GM23338 (cell line): ENCODE data around the gene DNAH9. TPM values are rescaled to one million over a fixed set of nuclear protein-coding genes. Genes with fewer than 3 reads are reported as not detected.

Experiments
- ATAC-seq: fragments of 200-7000 bp; cut with Tn5 transposase; 3 replicates; pipeline ENCODE4 v1.9.1; 2020
- DNase-seq: peaks from one replicate; pipeline ENCODE4 v3.0.0-alpha.2; 2015; ENCODE audit warnings: low spot score
- H2AFZ ChIP-seq: fragments of 200-600 bp; sonication (generic); 2 replicates; pipeline ENCODE4 v1.8.0; 2016; ENCODE audit warnings: antibody characterized with exemption, mild to moderate bottlenecking, moderate library complexity
- H3F3A ChIP-seq: fragments of 200-600 bp; sonication (generic); replicated peaks from 2 replicates; pipeline ENCODE4 v1.8.0; 2017; ENCODE audit warnings: antibody characterized with exemption, mixed run types, low read depth
- H3K27ac ChIP-seq: fragments of 200-600 bp; sonication (generic); 2 replicates; pipeline ENCODE4 v1.6.1; 2016; ENCODE audit warnings: low read depth
- H3K27me3 ChIP-seq: fragments of 200-600 bp; sonication (generic); 2 replicates; pipeline ENCODE4 v1.8.0; 2016; ENCODE audit warnings: mild to moderate bottlenecking, mixed run types, moderate library complexity; ENCODE audit not compliant: insufficient read depth
- H3K36me3 ChIP-seq: fragments of 200-600 bp; sonication (generic); 2 replicates; pipeline ENCODE4 v1.8.0; 2016; ENCODE audit warnings: mild to moderate bottlenecking; ENCODE audit not compliant: insufficient read depth
- H3K4me1 ChIP-seq: fragments of 200-600 bp; sonication (generic); 2 replicates; pipeline ENCODE4 v1.8.0; 2016; ENCODE audit warnings: mild to moderate bottlenecking, moderate library complexity; ENCODE audit not compliant: insufficient read depth
- H3K4me2 ChIP-seq: fragments of 200-600 bp; sonication (generic); 2 replicates; pipeline ENCODE4 v1.7.1; 2017; ENCODE audit warnings: mixed run types
- H3K4me3 ChIP-seq: fragments of 200-600 bp; sonication (generic); 2 replicates; pipeline ENCODE4 v1.6.1; 2016; ENCODE audit warnings: mixed run types
- H3K79me2 ChIP-seq: fragments of 200-600 bp; sonication (generic); replicated peaks from 2 replicates; pipeline ENCODE4 v1.8.0; 2017; ENCODE audit warnings: mild to moderate bottlenecking; ENCODE audit not compliant: insufficient read depth
- H3K9me2 ChIP-seq: fragments of 200-600 bp; sonication (generic); 2 replicates; pipeline ENCODE4 v1.8.0; 2017; ENCODE audit not compliant: insufficient read depth
- H4K20me1 ChIP-seq: fragments of 200-600 bp; sonication (generic); replicated peaks from 2 replicates; pipeline ENCODE4 v1.8.0; 2017; ENCODE audit warnings: mild to moderate bottlenecking; ENCODE audit not compliant: insufficient read depth
- H3K27ac Mint-ChIP-seq: 2 replicates; pipeline ENCODE4 v1.8.0; 2020; ENCODE audit warnings: inconsistent platforms, mild to moderate bottlenecking, moderate library complexity, mixed read lengths
- H3K27me3 Mint-ChIP-seq: 3 replicates; pipeline ENCODE4 v1.8.0; 2022; ENCODE audit warnings: low read depth, mild to moderate bottlenecking, moderate library complexity, mixed read lengths, inconsistent platforms; ENCODE audit not compliant: insufficient read depth, poor library complexity
- H3K36me3 Mint-ChIP-seq: 3 replicates; pipeline ENCODE4 v1.8.0; 2021; ENCODE audit warnings: low read depth, mild to moderate bottlenecking, inconsistent platforms, moderate library complexity, mixed read lengths
- H3K4me1 Mint-ChIP-seq: 3 replicates; pipeline ENCODE4 v1.8.0; 2020; ENCODE audit warnings: mild to moderate bottlenecking, inconsistent platforms, mixed read lengths
- H3K4me3 Mint-ChIP-seq: 3 replicates; pipeline ENCODE4 v1.8.0; 2021; ENCODE audit warnings: moderate library complexity, mild to moderate bottlenecking, inconsistent platforms, mixed read lengths
- H3K9me3 Mint-ChIP-seq: 3 replicates; pipeline ENCODE4 v1.8.0; 2020; ENCODE audit warnings: moderate library complexity, mild to moderate bottlenecking, inconsistent platforms, mixed read lengths
- CREB1 ChIP-seq: fragments of 250-450 bp; sonication (Bioruptor Pico); IDR thresholded peaks from 2 replicates; pipeline ENCODE4 v1.5.0; 2020; ENCODE audit warnings: low read depth, mild to moderate bottlenecking, moderate library complexity
- CTCF ChIP-seq, 2 experiments: fragments of 200-600 bp in 1 of 2; sonication (generic) in 1 of 2; conservative IDR thresholded peaks; 2 replicates each; pipeline versions ENCODE4 v1.5.1 to v1.6.1; 2016 to 2017; ENCODE audit warnings: antibody characterized with exemption in 2 of 2, low read depth in 2 of 2, mild to moderate bottlenecking in 2 of 2, moderate library complexity in 1 of 2
- EZH2 ChIP-seq: fragments of 200-600 bp; sonication (generic); IDR thresholded peaks from one replicate; pipeline ENCODE4 v1.8.0; 2017; ENCODE audit warnings: antibody characterized with exemption, mild to moderate bottlenecking, low read depth; ENCODE audit not compliant: unreplicated experiment
- EZH2phosphoT487 ChIP-seq: fragments of 200-600 bp; sonication (generic); IDR thresholded peaks from one replicate; pipeline ENCODE4 v1.8.1; 2018; ENCODE audit warnings: antibody characterized with exemption; ENCODE audit not compliant: unreplicated experiment
- POLR2AphosphoS5 ChIP-seq: IDR thresholded peaks from 2 replicates; pipeline ENCODE4 v1.6.1; 2016; ENCODE audit warnings: antibody characterized with exemption, low read depth
- ZNF114 ChIP-seq: fragments of 250-450 bp; sonication (Bioruptor Pico); IDR thresholded peaks from 2 replicates; pipeline ENCODE4 v1.5.0; 2020; ENCODE audit warnings: mild to moderate bottlenecking, moderate library complexity
- polyA plus RNA-seq: library from polyadenylated mRNA; unstranded; fragments of >200 nt; fragmentation: Nextera tagmentation; extraction: Ambion mirVana; gene quantifications from 2 replicates; pipeline ENCODE4 v1.2.1, GENCODE V29; 2016
- total RNA-seq: library from RNA; depleted of rRNA; stranded (reverse); fragments of >200 nt; shearing (Covaris generic); gene quantifications from 2 replicates; pipeline ENCODE4 v1.2.3, GENCODE V29; 2014
- TF ChIP-seq, protein P1 (sequence below): IDR thresholded peaks from 2 replicates; pipeline ENCODE4 v1.6.1; 2016; ENCODE audit warnings: antibody characterized with exemption

The DNAH9 gene
- total and polyA plus RNA-seq, 2 experiments from 2014 or later, result not detected

DNA sequence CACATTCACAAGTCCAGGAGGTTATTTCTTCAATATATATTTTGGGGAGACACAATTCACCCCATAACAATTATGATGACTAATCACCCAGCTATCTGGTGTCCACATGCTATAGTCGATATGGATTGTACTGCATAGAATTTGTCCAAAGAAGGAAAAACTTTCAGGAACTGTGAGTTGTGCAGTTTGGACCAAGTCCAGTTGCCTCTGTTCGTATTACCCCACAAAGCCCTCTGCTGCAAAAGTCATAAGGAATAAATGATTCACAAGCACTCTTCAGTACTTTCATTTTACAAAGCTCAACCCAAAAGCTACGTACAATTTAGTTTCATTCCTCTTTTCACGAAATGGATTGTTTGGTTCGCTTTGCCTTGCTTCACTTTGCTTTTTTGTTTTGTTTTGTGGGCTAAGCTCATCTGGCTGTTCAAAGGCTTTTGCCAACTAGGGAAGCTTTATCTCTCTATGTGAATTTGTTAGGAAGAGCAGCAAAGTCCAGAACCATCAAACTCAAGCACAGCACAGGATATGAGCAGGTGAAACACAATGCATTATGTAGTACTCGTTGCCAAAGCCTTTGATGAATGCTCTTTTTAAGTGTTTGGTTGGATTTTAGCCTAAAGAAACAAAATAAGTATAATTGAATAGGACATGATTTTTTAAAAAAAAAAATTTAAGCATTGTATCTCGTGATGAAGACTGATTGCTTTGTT, 300.4 kb downstream of the DNAH9 start:
- DNase-seq (no peak), ATAC-seq (no peak)
- H3K9me3 Mint-ChIP-seq, result peaks cover 96% of the 10 kb centered on the region
- no peaks in the 10 kb centered on the region for H3K4me1 Mint-ChIP-seq
- Histone ChIP-seq H3K36me3 (0 out of 2 replicates have a peak, but pooled peaks cover 4% of the 10 kb centered on the region), H3K4me3 (no peak overlapping the region), H3K27me3 (no peaks in the 10 kb centered on the region), H3K4me2 (no peak overlapping the region), H4K20me1 (no peaks in the 10 kb centered on the region), H3K27ac (no peak overlapping the region), H3K79me2 (no peaks in the 10 kb centered on the region), H2AFZ (no peak overlapping the region), H3K4me1 (no peaks in the 10 kb centered on the region), H3K9me2 (no peaks in the 10 kb centered on the region), H3F3A (no peaks in the 10 kb centered on the region)
- TF ChIP-seq EZH2phosphoT487 (no peak), POLR2AphosphoS5 (no peak), ZNF114 (CRISPR knock-in tag) (no peak)
- TF ChIP-seq, protein P1, sequence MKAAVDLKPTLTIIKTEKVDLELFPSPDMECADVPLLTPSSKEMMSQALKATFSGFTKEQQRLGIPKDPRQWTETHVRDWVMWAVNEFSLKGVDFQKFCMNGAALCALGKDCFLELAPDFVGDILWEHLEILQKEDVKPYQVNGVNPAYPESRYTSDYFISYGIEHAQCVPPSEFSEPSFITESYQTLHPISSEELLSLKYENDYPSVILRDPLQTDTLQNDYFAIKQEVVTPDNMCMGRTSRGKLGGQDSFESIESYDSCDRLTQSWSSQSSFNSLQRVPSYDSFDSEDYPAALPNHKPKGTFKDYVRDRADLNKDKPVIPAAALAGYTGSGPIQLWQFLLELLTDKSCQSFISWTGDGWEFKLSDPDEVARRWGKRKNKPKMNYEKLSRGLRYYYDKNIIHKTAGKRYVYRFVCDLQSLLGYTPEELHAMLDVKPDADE, result no peak
- peaks cover 2% of the 10 kb centered on the region for H3K27me3 Mint-ChIP-seq
- no peak overlapping the region for H3K4me3 Mint-ChIP-seq
- peaks cover 25% of the 10 kb centered on the region for H3K36me3 Mint-ChIP-seq
- H3K27ac Mint-ChIP-seq, result no peak overlapping the region

DNA sequence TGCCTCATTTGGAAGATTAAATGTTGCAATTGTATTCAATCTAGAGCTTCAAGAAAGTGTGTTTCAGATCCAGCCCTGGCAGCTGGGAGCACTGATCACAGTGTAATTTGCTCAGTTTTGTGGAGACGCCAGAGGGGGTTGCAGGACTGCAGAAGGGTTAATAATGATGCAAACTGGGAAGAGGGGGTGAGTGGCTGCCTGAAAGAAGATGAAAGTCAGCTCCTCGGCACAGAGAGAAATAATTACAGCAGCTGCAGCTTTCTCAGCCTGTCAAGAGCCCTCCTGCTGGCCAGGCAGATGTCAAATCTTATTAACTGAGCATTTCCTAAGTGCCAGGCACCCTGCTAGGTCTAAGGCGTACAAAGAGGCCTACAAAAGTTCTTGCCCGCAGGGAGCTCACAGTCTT, 301.3 kb downstream of the DNAH9 start:
- no peak overlapping the region for H3K4me3 ChIP-seq
- Mint-ChIP-seq H3K36me3 (peaks cover 31% of the 10 kb centered on the region), H3K27ac (no peak overlapping the region), H3K4me3 (no peak overlapping the region), H3K9me3 (peaks cover 96% of the 10 kb centered on the region), H3K27me3 (peaks cover 3% of the 10 kb centered on the region), H3K4me1 (no peaks in the 10 kb centered on the region)
- H2AFZ ChIP-seq, result no peak overlapping the region
- H3K79me2 ChIP-seq, result no peaks in the 10 kb centered on the region
- DNase-seq (peak; percentile 5), ATAC-seq (no peak)
- no peak overlapping the region for H3K4me2 ChIP-seq
- TF ChIP-seq CTCF (conservative IDR thresholded peaks at IDR 0.05; ENCODE audit: low read depth in 2 of 2) (0 out of 4 replicates have a peak, but pooled peaks of 1 of the 2 experiments have one; percentile 11), EZH2 (no peak), CREB1 (no peak), EZH2phosphoT487 (no peak)
- no peaks in the 10 kb centered on the region for H3K9me2 ChIP-seq
- no peak overlapping the region for H3K27ac ChIP-seq
- H3F3A ChIP-seq, result no peaks in the 10 kb centered on the region
- no peaks in the 10 kb centered on the region for H3K27me3 ChIP-seq
- 0 out of 2 replicates have a peak, but pooled peaks cover 4% of the 10 kb centered on the region for H3K36me3 ChIP-seq
- no peaks in the 10 kb centered on the region for H4K20me1 ChIP-seq
- H3K4me1 ChIP-seq, result no peaks in the 10 kb centered on the region
